OCI-LY1 (cell line): Measurements from ENCODE around the gene RIN3.

Experiments
- H2AFZ ChIP-seq: fragments of 200-600 bp; sonication (generic), shearing (Covaris generic); 2 replicates; pipeline ENCODE4 v1.6.0; 2014; ENCODE audit warnings: antibody characterized with exemption, mild to moderate bottlenecking, low read length
- H3F3A ChIP-seq: fragments of 200-600 bp; sonication (generic), shearing (Covaris generic); 2 replicates; pipeline ENCODE4 v1.6.0; 2014; ENCODE audit warnings: mild to moderate bottlenecking, antibody characterized with exemption, low read length, moderate library complexity; ENCODE audit not compliant: insufficient read depth
- H3K27ac ChIP-seq: fragments of 200-600 bp; sonication (generic); 2 replicates; pipeline ENCODE4 v1.5.1; 2014; ENCODE audit warnings: low read length, mixed run types, mild to moderate bottlenecking, low read depth; ENCODE audit not compliant: poor library complexity, severe bottlenecking
- H3K27me3 ChIP-seq: fragments of 200-600 bp; sonication (generic); 2 replicates; pipeline ENCODE4 v1.6.0; 2014; ENCODE audit warnings: antibody characterized with exemption, mild to moderate bottlenecking, low read length, moderate library complexity; ENCODE audit not compliant: insufficient read depth
- H3K36me3 ChIP-seq: fragments of 200-600 bp; sonication (generic); 2 replicates; pipeline ENCODE4 v1.6.1; 2014; ENCODE audit warnings: mild to moderate bottlenecking, antibody characterized with exemption, low read length, moderate library complexity, mixed read lengths; ENCODE audit not compliant: insufficient read depth
- H3K4me1 ChIP-seq: fragments of 200-600 bp; sonication (generic); 2 replicates; pipeline ENCODE4 v1.5.1; 2014; ENCODE audit warnings: mild to moderate bottlenecking, low read length, moderate library complexity; ENCODE audit not compliant: insufficient read depth, severe bottlenecking
- H3K4me2 ChIP-seq: fragments of 200-600 bp; sonication (generic), shearing (Covaris generic); 2 replicates; pipeline ENCODE4 v1.6.1; 2014; ENCODE audit warnings: low read length
- H3K4me3 ChIP-seq: fragments of 200-600 bp; sonication (generic); 2 replicates; pipeline ENCODE4 v1.5.1; 2014; ENCODE audit warnings: low read length, low read depth, mild to moderate bottlenecking, mixed read lengths; ENCODE audit not compliant: poor library complexity, severe bottlenecking
- H3K79me2 ChIP-seq: fragments of 200-600 bp; shearing (Covaris generic); 2 replicates; pipeline ENCODE4 v1.6.1; 2016; ENCODE audit warnings: mixed run types, low read length, mixed read lengths; ENCODE audit not compliant: insufficient read depth
- H3K9ac ChIP-seq: fragments of 200-600 bp; sonication (generic), shearing (Covaris generic); 2 replicates; pipeline ENCODE4 v1.6.1; 2014; ENCODE audit warnings: mild to moderate bottlenecking, low read length, mixed read lengths
- H3K9me2 ChIP-seq: fragments of 200-600 bp; sonication (generic), shearing (Covaris generic); 2 replicates; pipeline ENCODE4 v1.6.1; 2014; ENCODE audit warnings: low read depth, mild to moderate bottlenecking, low read length, mixed read lengths
- H3K9me3 ChIP-seq: fragments of 200-600 bp; shearing (Covaris generic); 2 replicates; pipeline ENCODE4 v1.6.1; 2014; ENCODE audit warnings: low read length, mixed read lengths
- H4K20me1 ChIP-seq: fragments of 200-600 bp; sonication (generic), shearing (Covaris generic); 2 replicates; pipeline ENCODE4 v1.6.0; 2016; ENCODE audit warnings: mild to moderate bottlenecking, low read length; ENCODE audit not compliant: insufficient read depth
- EZH2 ChIP-seq: fragments of 200-600 bp; sonication (generic), shearing (Covaris generic); IDR thresholded peaks from 2 replicates; pipeline ENCODE4 v1.8.0; 2017; ENCODE audit warnings: borderline replicate concordance, mixed run types, mild to moderate bottlenecking, antibody characterized with exemption, low read length, moderate library complexity, mixed read lengths
- TF ChIP-seq, protein P1 (sequence below): fragments of 200-600 bp; sonication (generic), shearing (Covaris generic); IDR thresholded peaks from 2 replicates; pipeline ENCODE4 v1.5.1; 2017; ENCODE audit warnings: mild to moderate bottlenecking, antibody characterized with exemption, low read length, moderate library complexity, mixed read lengths

The RIN3 gene

DNA sequence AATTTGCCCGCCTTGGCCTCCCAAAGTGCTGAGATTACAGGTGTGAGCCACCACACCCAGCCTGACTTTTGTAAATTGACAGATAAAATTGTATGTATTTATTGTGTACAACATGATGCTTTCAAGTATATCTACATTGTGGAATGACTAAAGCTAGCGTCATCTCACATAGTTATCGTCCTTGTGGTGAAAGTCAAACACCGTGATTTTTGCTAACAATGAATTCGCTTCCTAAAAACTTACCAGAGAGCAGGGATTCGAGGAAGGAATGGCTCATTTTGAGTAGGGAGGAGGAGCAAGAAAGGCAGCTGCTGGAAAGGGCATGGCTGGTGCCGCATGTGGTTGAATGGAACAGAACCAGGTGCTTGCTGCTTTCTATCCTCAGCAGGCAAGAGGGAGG, 149.5 kb downstream of the RIN3 start:
- Histone ChIP-seq H3K36me3 (no peaks in the 10 kb centered on the region), H3K4me3 (no peak overlapping the region), H3K9me2 (no peaks in the 10 kb centered on the region), H3K4me1 (no peaks in the 10 kb centered on the region), H3K4me2 (no peak overlapping the region), H3K27ac (no peak overlapping the region), H2AFZ (no peak overlapping the region), H4K20me1 (no peaks in the 10 kb centered on the region), H3K27me3 (no peaks in the 10 kb centered on the region; the same call in 1 of the 2 replicates), H3K9me3 (no peaks in the 10 kb centered on the region), H3F3A (no peaks in the 10 kb centered on the region), H3K79me2 (no peaks in the 10 kb centered on the region), H3K9ac (no peak overlapping the region)
- TF ChIP-seq EZH2, result no peak
- TF ChIP-seq, protein P1, sequence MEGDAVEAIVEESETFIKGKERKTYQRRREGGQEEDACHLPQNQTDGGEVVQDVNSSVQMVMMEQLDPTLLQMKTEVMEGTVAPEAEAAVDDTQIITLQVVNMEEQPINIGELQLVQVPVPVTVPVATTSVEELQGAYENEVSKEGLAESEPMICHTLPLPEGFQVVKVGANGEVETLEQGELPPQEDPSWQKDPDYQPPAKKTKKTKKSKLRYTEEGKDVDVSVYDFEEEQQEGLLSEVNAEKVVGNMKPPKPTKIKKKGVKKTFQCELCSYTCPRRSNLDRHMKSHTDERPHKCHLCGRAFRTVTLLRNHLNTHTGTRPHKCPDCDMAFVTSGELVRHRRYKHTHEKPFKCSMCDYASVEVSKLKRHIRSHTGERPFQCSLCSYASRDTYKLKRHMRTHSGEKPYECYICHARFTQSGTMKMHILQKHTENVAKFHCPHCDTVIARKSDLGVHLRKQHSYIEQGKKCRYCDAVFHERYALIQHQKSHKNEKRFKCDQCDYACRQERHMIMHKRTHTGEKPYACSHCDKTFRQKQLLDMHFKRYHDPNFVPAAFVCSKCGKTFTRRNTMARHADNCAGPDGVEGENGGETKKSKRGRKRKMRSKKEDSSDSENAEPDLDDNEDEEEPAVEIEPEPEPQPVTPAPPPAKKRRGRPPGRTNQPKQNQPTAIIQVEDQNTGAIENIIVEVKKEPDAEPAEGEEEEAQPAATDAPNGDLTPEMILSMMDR, result no peak

DNA sequence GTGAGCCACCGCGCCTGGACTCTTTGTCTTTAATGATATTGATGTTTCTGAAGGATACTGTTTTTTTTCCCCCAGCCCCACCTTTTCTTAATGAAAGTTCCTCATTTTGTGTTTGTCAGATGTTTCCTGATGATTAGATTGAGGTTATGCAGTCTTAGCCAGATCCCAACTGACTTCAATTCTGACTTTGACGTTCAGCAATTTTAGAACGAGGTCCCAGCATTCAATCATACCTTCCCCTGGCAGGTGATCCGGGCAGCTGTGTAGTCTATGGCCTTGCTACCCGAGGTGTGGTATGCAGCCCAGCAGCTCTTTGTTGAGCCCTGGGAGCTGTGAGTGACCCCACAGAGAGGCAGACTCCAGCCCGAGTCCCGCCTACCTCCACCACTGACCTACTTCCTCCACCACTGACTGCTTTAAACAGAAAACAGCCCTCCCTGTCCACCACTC, 152.1 kb downstream of the RIN3 start:
- Histone ChIP-seq H3K4me2 (no peak overlapping the region), H3K9me2 (no peaks in the 10 kb centered on the region), H4K20me1 (no peaks in the 10 kb centered on the region), H3K9ac (no peak overlapping the region), H3K27me3 (no peaks in the 10 kb centered on the region; the same call in 1 of the 2 replicates), H3F3A (no peaks in the 10 kb centered on the region), H3K79me2 (no peaks in the 10 kb centered on the region), H3K27ac (no peak overlapping the region), H2AFZ (no peak overlapping the region), H3K36me3 (no peaks in the 10 kb centered on the region), H3K4me3 (no peak overlapping the region), H3K4me1 (no peaks in the 10 kb centered on the region), H3K9me3 (no peaks in the 10 kb centered on the region)
- TF ChIP-seq, protein P1, result no peak
- no peak for TF ChIP-seq EZH2

DNA sequence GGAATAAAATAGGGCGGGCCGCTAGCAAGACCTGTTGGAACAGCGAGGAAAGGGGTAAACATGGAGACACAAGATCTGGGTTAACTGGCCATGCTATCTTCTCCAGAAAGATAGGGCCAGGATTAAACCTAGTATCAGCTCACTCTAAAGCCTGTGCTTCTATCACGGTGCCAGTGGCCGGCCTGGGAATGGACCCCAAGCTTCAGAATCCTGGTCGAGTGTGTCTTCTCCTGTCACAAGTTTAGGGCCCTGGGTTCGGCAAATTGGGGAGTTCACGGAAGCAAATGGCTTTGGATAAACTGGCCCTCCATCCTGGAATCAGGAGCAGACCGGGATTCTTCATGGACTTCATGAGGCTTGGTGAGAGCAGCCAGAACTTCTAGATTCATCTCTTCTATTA, 152.7 kb downstream of the RIN3 start:
- Histone ChIP-seq H2AFZ (no peak overlapping the region), H3F3A (no peaks in the 10 kb centered on the region), H3K9me2 (no peaks in the 10 kb centered on the region), H3K4me1 (no peaks in the 10 kb centered on the region), H3K27ac (no peak overlapping the region), H4K20me1 (no peaks in the 10 kb centered on the region), H3K9me3 (no peaks in the 10 kb centered on the region), H3K9ac (no peak overlapping the region), H3K4me2 (no peak overlapping the region), H3K4me3 (no peak overlapping the region), H3K27me3 (no peaks in the 10 kb centered on the region; the same call in 1 of the 2 replicates), H3K36me3 (no peaks in the 10 kb centered on the region), H3K79me2 (no peaks in the 10 kb centered on the region)
- TF ChIP-seq EZH2, result no peak
- TF ChIP-seq, protein P1, result no peak
